Heart left ventricle (tissue), 13 donors: Measurements from ENCODE around the gene ORMDL1.

Experiments used
- POLR2A ChIP-seq, 2 donors: fragments of 450-650 bp; IDR thresholded peaks; one replicate each; pipeline ENCODE4 v1.6.1; 2017; ENCODE audit warnings: antibody characterized with exemption in 2 of 2, mild to moderate bottlenecking in 2 of 2, moderate library complexity in 2 of 2
- TF ChIP-seq, protein P1 (sequence below), 12 donors: fragments of 200-600 bp; sonication (generic) in 4 of 12; IDR thresholded peaks; one replicate each; pipeline versions ENCODE4 v1.5.0 to v1.8.0; 2018 to 2022; ENCODE audit warnings: antibody characterized with exemption in 12 of 12, mild to moderate bottlenecking in 5 of 12
- donor health status: ischemic (EF 13 %, LVEDD 7.1; RV severe dilation, severe dysfunction).
- donor health status: DM: no; HTN: yes; CAD: no.
- donor health status: DM: no; HTN: no; CAD: no.
- donor health status: ischemic (EF 25% LVEDD 6.9; RV normal size, moderate dysfunction).
- donor health status: ischemic (EF 25% LVEDD 5.7; RV mildly dilated, moderate dysfunction).
- donor health status: ischemic (EF 35%, LVEDD 5.7; RV mildly dilated, moderate dysfunction).
- donor health status: nonischemic (EF 11% LVEDD 7.7; RV severe dilation, severe dysfunction).
- donor health status: DM: yes; HTN: yes; CAD: no.
- donor health status: PGD.
- donor health status: ischemic (EF 29% LVEDD 5.4; RV normal size, mild dysfunction).
- donor health status: nonischemic (EF 23%, LVEDD 6.1; RV moderate dilation, normal function).

DNA sequence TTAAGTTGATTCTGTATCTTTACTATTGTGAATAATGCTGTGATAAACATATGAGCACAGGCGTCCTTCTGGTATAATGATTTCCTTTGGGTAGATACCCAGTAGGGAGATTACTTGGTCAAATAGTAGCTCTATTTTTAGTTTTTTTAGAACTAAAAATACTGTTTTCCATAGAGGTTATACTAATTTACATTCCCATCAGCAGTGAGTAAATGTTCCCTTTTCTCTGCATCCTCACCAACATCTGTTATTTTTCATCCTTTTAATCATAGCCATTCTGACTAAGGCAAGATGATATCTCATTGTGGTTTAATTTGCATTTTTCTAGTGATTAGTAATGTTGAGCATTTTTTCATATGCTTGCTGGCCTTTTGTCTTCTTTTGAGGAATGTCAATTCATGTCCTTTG is 35.2 kb upstream of the ORMDL1 start:
- TF ChIP-seq, protein P1, sequence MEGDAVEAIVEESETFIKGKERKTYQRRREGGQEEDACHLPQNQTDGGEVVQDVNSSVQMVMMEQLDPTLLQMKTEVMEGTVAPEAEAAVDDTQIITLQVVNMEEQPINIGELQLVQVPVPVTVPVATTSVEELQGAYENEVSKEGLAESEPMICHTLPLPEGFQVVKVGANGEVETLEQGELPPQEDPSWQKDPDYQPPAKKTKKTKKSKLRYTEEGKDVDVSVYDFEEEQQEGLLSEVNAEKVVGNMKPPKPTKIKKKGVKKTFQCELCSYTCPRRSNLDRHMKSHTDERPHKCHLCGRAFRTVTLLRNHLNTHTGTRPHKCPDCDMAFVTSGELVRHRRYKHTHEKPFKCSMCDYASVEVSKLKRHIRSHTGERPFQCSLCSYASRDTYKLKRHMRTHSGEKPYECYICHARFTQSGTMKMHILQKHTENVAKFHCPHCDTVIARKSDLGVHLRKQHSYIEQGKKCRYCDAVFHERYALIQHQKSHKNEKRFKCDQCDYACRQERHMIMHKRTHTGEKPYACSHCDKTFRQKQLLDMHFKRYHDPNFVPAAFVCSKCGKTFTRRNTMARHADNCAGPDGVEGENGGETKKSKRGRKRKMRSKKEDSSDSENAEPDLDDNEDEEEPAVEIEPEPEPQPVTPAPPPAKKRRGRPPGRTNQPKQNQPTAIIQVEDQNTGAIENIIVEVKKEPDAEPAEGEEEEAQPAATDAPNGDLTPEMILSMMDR (IDR thresholded peaks at IDR 0.05): no peak
- TF ChIP-seq POLR2A (IDR thresholded peaks at IDR 0.05): no peak
